Measurements from ENCODE around the gene EFCAB7.

EFCAB7 gene

DNA sequence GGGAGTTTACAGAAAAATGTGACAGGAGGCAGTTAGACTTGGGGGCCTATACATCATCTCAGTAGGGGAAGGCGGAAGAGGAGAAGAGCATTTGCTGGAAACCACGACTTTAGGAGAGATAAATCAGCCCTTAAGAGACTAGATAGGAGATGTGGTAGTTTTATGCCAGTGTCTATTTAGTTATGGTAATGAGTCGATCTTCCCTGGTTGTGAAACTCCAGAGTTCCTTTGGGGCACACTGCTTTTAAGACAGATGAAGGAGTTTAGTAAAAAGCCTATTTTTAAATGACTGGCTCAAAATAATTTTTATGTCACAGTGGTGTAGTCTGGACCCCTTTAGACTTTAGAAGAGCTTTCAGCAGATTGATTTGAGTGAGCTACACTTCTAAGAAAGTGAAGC lies 77.7 kb downstream of the EFCAB7 start:
- Histone ChIP-seq H3K27ac (no peak overlapping the region), H3K36me3 (replicated peaks) (no peaks in the 10 kb centered on the region), H3K4me3 (ENCODE audit: low read depth, low read length) (no peak overlapping the region), H3K27me3 (replicated peaks) (no peaks in the 10 kb centered on the region)
- DNase-seq: no peak
- in situ Hi-C loops (cut with HindIII; ENCODE audit: low pct_ligation_motif_present, low sequenced_read_pairs): no loop called here
- TF ChIP-seq, protein P1, sequence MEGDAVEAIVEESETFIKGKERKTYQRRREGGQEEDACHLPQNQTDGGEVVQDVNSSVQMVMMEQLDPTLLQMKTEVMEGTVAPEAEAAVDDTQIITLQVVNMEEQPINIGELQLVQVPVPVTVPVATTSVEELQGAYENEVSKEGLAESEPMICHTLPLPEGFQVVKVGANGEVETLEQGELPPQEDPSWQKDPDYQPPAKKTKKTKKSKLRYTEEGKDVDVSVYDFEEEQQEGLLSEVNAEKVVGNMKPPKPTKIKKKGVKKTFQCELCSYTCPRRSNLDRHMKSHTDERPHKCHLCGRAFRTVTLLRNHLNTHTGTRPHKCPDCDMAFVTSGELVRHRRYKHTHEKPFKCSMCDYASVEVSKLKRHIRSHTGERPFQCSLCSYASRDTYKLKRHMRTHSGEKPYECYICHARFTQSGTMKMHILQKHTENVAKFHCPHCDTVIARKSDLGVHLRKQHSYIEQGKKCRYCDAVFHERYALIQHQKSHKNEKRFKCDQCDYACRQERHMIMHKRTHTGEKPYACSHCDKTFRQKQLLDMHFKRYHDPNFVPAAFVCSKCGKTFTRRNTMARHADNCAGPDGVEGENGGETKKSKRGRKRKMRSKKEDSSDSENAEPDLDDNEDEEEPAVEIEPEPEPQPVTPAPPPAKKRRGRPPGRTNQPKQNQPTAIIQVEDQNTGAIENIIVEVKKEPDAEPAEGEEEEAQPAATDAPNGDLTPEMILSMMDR (IDR thresholded peaks at IDR 0.05; ENCODE audit: low read depth, low read length, missing control alignments): no peak

DNA sequence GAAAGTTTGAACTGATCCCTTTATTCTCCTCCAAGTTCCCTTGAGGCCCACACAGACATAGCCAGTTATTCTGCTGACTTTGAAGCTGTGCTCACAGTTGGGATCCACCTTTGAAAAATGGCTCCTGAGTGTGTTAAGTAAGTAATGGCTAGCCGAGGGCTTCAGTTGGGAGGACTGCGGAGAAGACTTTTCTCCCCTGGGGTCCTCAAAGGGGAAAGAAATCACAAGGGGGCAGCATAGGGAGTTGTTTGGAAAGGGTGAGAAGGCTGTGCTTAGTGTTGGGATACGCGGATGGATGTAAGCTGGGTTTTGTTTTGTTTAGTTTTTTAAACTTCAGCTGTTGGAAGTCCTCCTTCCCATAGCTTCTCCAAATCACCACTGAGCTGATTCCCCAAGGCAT lies 78.1 kb downstream of the EFCAB7 start:
- no peak for DNase-seq
- H3K27ac ChIP-seq: no peak overlapping the region
- H3K36me3 ChIP-seq (replicated peaks): no peaks in the 10 kb centered on the region
- no peaks in the 10 kb centered on the region for H3K27me3 ChIP-seq (replicated peaks)
- in situ Hi-C loops (cut with HindIII; ENCODE audit: low pct_ligation_motif_present, low sequenced_read_pairs): no loop called here
- H3K4me3 ChIP-seq (ENCODE audit: low read depth, low read length): no peak overlapping the region
- TF ChIP-seq, protein P1 (IDR thresholded peaks at IDR 0.05; ENCODE audit: low read depth, low read length, missing control alignments): no peak

DNA sequence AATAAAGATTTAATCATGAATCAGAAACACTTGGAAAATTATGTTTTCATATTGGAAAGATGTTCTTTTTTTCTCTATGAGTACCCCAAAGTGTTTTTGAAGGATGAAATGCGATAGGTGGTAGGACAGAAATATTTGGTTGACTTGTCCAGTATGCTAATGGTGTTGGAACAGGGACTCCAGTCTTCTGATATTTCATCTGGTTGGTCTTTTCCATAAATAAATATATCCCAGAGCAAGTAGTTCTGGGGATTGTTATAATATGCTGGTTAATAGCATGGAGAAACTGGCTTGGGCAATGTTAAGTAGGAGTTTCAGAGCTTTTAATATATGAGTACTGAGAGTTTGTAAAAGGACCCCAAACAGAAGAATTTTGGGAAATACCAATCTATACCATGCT lies 78.6 kb downstream of the EFCAB7 start:
- H3K4me3 ChIP-seq (ENCODE audit: low read depth, low read length): no peak overlapping the region
- H3K27me3 ChIP-seq (replicated peaks): no peaks in the 10 kb centered on the region
- no peaks in the 10 kb centered on the region for H3K36me3 ChIP-seq (replicated peaks)
- TF ChIP-seq, protein P1 (IDR thresholded peaks at IDR 0.05; ENCODE audit: low read depth, low read length, missing control alignments): no peak
- no peak overlapping the region for H3K27ac ChIP-seq
- in situ Hi-C loops (cut with HindIII; ENCODE audit: low pct_ligation_motif_present, low sequenced_read_pairs): no loop called here
- DNase-seq: no peak

DNA sequence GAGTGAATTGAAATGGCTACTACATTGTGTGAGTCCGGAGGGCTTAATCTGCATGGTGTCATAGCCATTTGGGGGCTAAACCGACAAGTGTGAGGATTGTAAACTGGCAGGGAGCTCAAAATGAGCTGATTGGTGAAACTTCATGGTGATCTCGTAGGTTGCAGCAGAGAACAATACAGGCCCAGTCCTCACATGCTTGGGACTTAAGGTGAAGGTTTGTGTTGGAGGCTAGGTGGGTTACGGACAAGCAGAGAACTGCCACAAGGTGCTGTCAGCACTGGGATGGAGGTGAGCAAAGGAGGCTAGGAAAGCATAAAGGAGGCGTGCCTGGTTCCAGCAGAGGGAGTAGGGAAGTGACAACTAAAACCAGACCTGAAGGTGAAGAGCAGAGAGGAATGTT lies 79.3 kb downstream of the EFCAB7 start:
- Histone ChIP-seq H3K27ac (no peak overlapping the region), H3K4me3 (ENCODE audit: low read depth, low read length) (no peak overlapping the region), H3K27me3 (replicated peaks) (no peaks in the 10 kb centered on the region), H3K36me3 (replicated peaks) (no peaks in the 10 kb centered on the region)
- DNase-seq: no peak
- TF ChIP-seq, protein P1 (IDR thresholded peaks at IDR 0.05; ENCODE audit: low read depth, low read length, missing control alignments): no peak
- in situ Hi-C loops (cut with HindIII; ENCODE audit: low pct_ligation_motif_present, low sequenced_read_pairs): no loop called here

DNA sequence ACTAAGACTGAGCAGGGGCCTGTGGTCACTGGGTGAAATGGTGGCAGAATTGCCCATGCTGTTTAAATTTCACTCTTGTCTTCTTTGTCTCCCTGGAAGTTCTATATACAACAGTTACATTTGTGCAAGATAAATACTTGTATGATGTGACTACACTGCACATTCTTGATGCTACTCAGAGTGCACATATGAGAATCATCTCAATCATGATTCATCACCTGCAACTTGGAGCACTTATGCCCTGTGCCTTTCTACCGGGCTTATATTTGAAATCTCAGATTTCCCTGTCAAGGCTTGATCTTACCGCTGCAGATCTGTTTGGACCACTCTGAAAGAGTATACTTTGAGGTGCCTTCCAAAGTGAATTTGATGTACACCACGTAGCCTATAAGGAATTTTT lies 80.5 kb downstream of the EFCAB7 start:
- TF ChIP-seq, protein P1 (IDR thresholded peaks at IDR 0.05; ENCODE audit: low read depth, low read length, missing control alignments): no peak
- Histone ChIP-seq H3K27ac (no peak overlapping the region), H3K4me3 (ENCODE audit: low read depth, low read length) (no peak overlapping the region), H3K27me3 (replicated peaks) (no peaks in the 10 kb centered on the region), H3K36me3 (replicated peaks) (no peaks in the 10 kb centered on the region)
- in situ Hi-C loops (cut with HindIII; ENCODE audit: low pct_ligation_motif_present, low sequenced_read_pairs): no loop called here
- DNase-seq: no peak

DNA sequence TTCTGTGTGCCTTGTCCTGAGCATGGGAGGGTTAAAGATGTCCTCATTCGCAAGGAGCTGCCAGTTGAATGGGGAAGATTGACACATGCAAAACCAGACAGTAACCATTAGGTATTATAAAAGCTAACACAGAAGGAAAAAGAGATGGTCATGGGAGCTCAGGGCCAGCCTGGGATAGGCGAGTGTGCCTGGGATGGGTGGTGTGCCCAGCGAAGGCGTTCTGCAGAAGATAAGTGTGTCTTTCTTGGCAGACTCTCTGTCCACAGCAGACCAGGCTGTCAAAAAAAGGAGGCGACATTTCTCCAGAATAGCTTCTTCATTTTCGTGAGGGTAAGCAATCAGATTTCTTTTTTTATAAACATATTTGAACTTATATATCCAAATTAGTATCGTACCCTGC lies 84.0 kb downstream of the EFCAB7 start:
- TF ChIP-seq, protein P1 (IDR thresholded peaks at IDR 0.05; ENCODE audit: low read depth, low read length, missing control alignments): no peak

More for the DNA sequence above, 84.0 kb downstream of the EFCAB7 start:
- Histone ChIP-seq H3K27me3 (replicated peaks) (no peaks in the 10 kb centered on the region), H3K4me3 (ENCODE audit: low read depth, low read length) (no peak overlapping the region), H3K27ac (no peak overlapping the region), H3K36me3 (replicated peaks) (no peaks in the 10 kb centered on the region)
- DNase-seq: no peak
- in situ Hi-C loops (cut with HindIII; ENCODE audit: low pct_ligation_motif_present, low sequenced_read_pairs): no loop called here

Data from brain microvascular endothelial cell (primary cell).